ENCODE data around the gene CCDC43.

- TF ChIP-seq CTCF (IDR thresholded peaks at IDR 0.05; ENCODE audit: control extremely low read depth in 1 of 3, insufficient read depth in 1 of 3, low read depth in 1 of 3, low read length in 3 of 3) (no peak), MAX (IDR thresholded peaks at IDR 0.05) (no peak), BRCA1 (IDR thresholded peaks at IDR 0.05; ENCODE audit: low read depth, low read length) (no peak)
Measured at GRCh38 chr17:44651228-44651627, 38.3 kb downstream of the CCDC43 start.
